Tongue (tissue), 2 donors: ENCODE results near the gene ACIN1. TPM values are rescaled to one million over a fixed set of nuclear protein-coding genes. Genes with fewer than 3 reads are reported as not detected.
"Not testable (repeated sequence)": the region's sequence is repeated elsewhere in the genome, so short reads cannot be mapped to it uniquely, and the experiment has no call there.

Source experiments
- DNase-seq: peaks from one replicate; pipeline ENCODE4 v3.0.0-alpha.2; 2015
- total RNA-seq: library from RNA; depleted of rRNA; stranded (reverse); fragments of >200 nt; gene quantifications from one replicate; pipeline ENCODE4 v1.2.3, GENCODE V29; 2014

The ACIN1 gene
- total RNA-seq, 1 donor from 2014 or later: 103 TPM

- no peak for DNase-seq
These were observed 27.1 kb upstream of the ACIN1 start for GRCh38 chr14:23122086-23122485.

GRCh38 chr14:23121361-23121771, 26.4 kb upstream of the ACIN1 start:
- DNase-seq: no peak

DNA sequence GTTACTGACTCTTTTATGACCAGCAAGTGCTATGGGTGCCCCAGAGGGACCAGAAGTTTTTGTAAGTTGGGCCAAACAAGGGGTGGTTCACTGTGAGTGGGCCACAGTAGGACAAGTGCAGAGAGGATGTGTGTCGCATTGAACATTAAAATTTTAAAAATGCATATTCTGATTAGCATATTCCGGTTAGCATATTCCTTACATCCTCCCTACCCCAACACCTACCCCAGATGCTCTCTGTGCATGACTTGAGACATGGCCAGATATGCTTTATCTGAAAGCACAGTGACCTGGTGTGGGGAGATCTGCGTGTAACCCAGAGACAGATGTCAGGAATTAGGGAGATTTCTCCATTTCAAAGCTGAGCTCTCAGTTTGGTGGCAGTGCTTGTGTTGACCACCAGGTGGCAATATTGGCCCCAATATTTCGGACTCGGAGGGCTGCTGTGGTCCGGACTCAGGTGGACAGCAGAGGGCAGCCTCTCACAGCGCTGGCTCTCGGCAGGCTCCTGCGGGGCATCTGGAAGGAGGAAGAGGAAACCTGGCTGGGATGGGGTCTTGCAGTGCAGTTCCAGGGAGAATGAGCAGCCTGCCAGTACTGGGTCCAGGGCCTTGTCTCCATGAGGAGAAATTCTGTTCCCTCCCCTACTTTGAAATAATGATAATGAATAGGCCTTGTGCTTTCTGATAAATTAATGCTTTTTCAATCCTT, 25.8 kb upstream of the ACIN1 start:
- peak; percentile 95 for DNase-seq

GRCh38 chr14:23119363-23120327, 24.7 kb upstream of the ACIN1 start:
- no peak for DNase-seq

DNA sequence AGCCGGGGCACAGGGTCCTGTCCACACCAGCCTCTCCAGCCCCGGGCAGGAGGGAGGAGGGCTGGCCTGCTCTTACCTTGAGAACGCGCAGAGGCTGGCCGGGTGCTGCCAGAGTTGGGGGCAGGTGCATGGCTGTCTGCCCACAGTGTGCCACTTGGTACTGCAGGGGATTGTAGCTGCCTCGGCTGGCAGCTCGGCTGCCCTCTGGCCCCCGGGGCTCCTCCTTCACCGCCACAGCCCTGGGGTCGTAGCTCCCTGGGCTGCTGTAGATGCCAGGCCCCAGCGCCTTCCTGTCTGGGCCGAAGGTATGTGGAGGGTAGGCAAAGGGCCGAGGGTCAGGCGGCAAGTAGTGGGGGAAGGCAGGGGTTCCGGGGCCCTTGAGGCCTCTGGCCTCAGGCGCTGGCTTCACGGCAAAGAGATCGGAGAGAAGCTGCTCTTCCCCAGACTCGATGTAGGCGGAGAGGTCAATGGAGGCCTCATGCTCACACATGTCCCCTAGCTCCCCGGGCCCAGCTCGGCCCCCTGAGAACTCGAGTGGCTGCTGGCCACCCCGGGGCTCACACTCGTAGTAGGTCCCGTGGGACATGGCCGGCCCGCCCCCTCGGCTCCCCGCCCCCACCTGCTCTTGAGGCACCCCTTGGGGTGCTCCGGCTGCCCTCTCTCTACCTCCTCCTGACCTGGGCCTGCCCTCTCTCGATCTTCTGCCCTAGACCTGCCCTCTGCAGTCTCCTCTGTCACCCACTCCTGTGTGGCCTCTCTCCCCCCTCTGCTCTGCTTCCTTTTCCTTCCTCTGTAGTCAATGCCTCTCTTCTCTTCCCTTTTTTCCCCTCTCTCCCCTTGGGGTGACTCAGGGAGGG, 23.8 kb upstream of the ACIN1 start, which contains the start of gene CEBPE:
Gene CEBPE (minus strand): TSS at position 750 of the 857 bp plus-strand sequence. CDS start 164 bp downstream, at position 586.
- DNase-seq: no peak

DNA sequence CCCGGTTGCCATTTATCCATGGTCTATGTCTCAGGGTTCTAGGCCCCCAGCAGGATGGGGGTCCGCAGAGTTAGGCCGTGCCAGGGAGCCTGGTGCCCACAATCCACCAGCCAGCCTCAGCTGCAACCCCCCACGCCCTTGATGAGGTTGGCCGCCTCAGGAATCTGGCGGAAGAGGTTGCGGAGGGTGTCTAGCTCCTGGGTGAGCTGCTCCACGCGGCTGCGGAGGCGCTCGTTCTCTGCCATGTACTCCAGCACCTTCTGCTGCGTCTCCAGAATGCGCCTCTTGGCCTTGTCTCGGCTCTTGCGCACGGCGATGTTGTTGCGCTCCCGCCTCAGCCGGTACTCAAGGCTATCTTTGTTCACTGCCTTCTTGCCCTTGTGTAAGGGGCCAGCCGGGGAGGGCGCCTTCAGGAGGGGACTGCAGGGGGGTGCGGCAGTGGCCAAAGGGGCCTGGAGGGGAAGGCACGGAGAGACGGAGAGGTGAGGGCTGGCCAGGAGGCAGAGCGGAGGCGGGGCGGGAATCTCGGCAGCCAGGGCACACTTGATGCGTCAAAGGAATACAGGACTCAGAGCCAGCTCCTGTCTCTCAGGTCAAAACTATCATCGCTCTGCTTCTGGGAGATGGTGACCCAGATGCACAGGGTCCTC, 22.6 kb upstream of the ACIN1 start:
- DNase-seq: no peak

- no peak for DNase-seq
These were observed 21.0 kb upstream of the ACIN1 start for GRCh38 chr14:23115918-23116317.

- DNase-seq: no peak
These were observed 20.2 kb upstream of the ACIN1 start for GRCh38 chr14:23115039-23115731.

- DNase-seq: no peak
These were observed 19.7 kb upstream of the ACIN1 start for GRCh38 chr14:23114669-23115038.

GRCh38 chr14:23114120-23114458, 19.2 kb upstream of the ACIN1 start:
- no peak for DNase-seq

GRCh38 chr14:23113431-23114119, 18.6 kb upstream of the ACIN1 start:
- DNase-seq: no peak

DNA sequence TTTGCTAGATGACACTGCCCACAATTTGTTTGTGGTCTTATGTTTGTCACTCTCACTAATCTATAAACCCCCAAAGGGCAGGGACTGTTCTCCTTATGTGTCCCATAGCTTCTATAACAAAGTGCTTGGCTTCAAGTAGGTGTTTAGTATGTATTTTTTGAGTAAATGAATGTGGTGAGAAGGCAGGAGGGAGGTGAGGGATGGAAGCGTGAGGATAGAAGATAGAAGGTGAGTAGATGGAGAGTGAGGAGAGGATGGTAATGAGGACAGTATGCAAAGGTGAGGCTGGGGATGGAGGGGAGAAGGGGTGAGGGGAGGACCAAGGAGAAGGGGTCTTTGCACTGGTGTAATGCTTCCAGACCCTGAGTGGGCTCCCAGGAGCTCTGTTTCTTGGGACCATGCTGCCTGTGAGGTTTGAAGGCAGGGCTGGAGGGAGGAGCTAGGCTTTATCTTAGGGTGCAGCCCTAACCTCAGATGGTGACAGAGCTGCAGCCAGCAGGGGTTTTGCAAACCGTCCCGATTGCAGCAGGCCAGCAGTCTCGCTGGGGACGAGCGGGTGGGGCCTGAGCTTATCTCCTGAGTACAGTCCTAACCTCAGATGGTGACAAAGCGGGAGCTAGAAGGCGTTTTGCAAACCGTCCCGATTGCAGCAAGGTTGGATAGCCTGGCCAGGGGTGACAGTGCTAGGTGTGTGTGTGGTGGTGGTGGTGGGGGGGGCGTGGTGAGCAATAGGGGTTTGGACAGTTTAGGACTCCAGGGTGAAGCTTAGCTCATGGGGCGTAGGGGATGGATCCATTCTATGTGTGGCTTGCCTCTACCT, 17.6 kb upstream of the ACIN1 start:
- DNase-seq: no peak

- DNase-seq: no peak
These were observed 15.8 kb upstream of the ACIN1 start for GRCh38 chr14:23110579-23111365.

GRCh38 chr14:23109769-23110168, 14.8 kb upstream of the ACIN1 start:
- DNase-seq: no peak

- not testable (repeated sequence) for DNase-seq
These were observed 13.2 kb upstream of the ACIN1 start for GRCh38 chr14:23108169-23108568.

DNA sequence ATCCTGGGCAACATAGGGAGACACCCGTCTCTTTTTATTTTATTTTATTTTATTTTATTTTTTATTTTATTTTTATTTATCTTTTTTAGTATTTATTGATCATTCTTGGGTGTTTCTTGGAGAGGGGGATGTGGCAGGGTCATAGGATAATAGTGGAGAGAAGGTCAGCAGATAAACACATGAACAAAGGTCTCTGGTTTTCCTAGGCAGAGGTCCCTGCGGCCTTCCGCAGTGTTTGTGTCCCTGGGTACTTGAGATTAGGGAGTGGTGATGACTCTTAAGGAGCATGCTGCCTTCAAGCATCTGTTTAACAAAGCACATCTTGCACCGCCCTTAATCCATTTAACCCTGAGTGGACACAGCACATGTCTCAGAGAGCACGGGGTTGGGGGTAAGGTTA, 12.7 kb upstream of the ACIN1 start:
- not testable (repeated sequence) for DNase-seq

DNA sequence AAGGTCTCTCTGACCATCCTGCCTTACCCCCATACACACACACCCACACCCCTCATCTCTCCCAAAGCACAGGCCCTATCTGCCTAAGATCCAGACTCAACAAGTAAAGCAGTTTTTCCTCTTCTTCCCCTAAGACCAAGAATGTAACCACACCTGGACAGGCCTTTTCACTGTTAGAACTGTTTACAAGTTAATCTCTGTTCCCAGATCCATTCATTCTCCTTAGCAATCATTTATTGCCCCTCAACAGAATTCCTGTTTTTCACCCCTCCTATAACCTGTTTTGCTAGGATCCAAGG, 11.8 kb upstream of the ACIN1 start:
- DNase-seq: no peak

DNA sequence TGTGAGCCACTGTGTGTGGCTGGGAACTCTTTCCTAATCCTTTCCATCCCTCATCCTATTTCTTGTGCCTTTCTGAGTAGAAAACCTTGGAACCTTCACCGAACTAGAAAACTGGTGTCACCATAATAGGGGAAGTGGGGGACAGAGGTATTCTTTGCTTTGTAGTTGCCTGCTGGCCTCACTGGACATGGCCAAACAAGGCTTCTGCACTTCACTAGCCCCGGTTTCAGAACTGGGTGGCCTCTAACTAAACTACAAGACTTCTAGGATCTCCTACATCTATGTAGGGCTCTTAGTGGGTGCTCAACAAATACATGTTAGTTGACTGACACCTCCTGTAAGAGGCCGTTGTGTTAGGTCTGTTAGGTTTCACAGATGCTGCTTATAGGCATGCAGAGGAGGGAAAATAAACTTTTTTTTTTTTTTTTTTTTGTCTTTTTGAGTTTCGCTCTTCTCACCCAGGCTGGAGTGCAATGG, 10.4 kb upstream of the ACIN1 start:
- no peak for DNase-seq
